T-cell (primary cell): Measurements from ENCODE around the gene ARRB2. TPM values are rescaled to one million over a fixed set of nuclear protein-coding genes. Genes with fewer than 3 reads are reported as not detected.
"Not testable (repeated sequence)": the region's sequence is repeated elsewhere in the genome, so short reads cannot be mapped to it uniquely, and the experiment has no call there.

ENCODE experiments used
- ATAC-seq, 4 experiments: fragments of 200-7000 bp in 3 of 4; fragments of 150-1000 bp in 1 of 4; cut with Tn5 transposase; replicated peaks in 1 of 4; 1 replicate in 3 of 4; 2 replicates in 1 of 4; pipeline ENCODE4 v1.10.0; 2021; ENCODE audit warnings: moderate library complexity in 3 of 4, mild to moderate bottlenecking in 2 of 4, moderate number of reproducible peaks in 1 of 4
- CTCF ChIA-PET, 2 donors: fragments of 300-600 bp; sonication (Branson Sonifier 250); formaldehyde crosslinking; loops; one replicate each; lab custom pipeline; 2022; ENCODE audit warnings: antibody characterized with exemption in 2 of 2; lab: Charles Lee
- POLR2A ChIA-PET, 2 donors: fragments of 300-600 bp; sonication (Branson Sonifier 250); formaldehyde crosslinking; loops; one replicate each; lab custom pipeline; 2022; ENCODE audit warnings: antibody characterized with exemption in 2 of 2; lab: Charles Lee
- DNase-seq, 35 experiments: peaks; one replicate each; pipeline versions ENCODE4 v3.0.0 to v3.0.0-alpha.2; 2013 to 2023
- H3K27ac ChIP-seq: one replicate; pipeline ENCODE4 v1.5.1; 2013; ENCODE audit warnings: low read length
- H3K27me3 ChIP-seq, 2 experiments: replicated peaks in 1 of 2; 1 replicate in 1 of 2; 2 replicates in 1 of 2; pipeline versions ENCODE4 v1.6.1 to v1.7.0; 2013; ENCODE audit warnings: low read length in 1 of 2, mixed read lengths in 1 of 2; ENCODE audit not compliant: control insufficient read depth in 2 of 2, insufficient read depth in 2 of 2; ENCODE audit errors: extremely low read depth in 1 of 2
- H3K36me3 ChIP-seq, 2 donors: 1 replicate in 1 of 2; 2 replicates in 1 of 2; pipeline versions ENCODE4 v1.6.1 to v1.7.0; 2013; ENCODE audit warnings: low read length in 1 of 2; ENCODE audit not compliant: control insufficient read depth in 2 of 2, insufficient read depth in 1 of 2; ENCODE audit errors: extremely low read depth in 1 of 2
- H3K4me1 ChIP-seq, 2 experiments: 1 replicate in 1 of 2; 2 replicates in 1 of 2; pipeline versions ENCODE4 v1.6.1 to v1.7.0; 2013; ENCODE audit warnings: low read length in 2 of 2, mixed read lengths in 1 of 2; ENCODE audit not compliant: insufficient read depth in 2 of 2, control insufficient read depth in 1 of 2; ENCODE audit errors: extremely low read depth in 1 of 2
- H3K4me3 ChIP-seq, 2 donors: 1 replicate in 1 of 2; 2 replicates in 1 of 2; pipeline versions ENCODE4 v1.5.1 to v1.7.0; 2013; ENCODE audit warnings: mild to moderate bottlenecking in 2 of 2, low read length in 1 of 2, moderate library complexity in 1 of 2; ENCODE audit not compliant: control insufficient read depth in 1 of 2; ENCODE audit errors: extremely low read depth in 1 of 2
- H3K9me3 ChIP-seq: 2 replicates; pipeline ENCODE4 v1.7.0; 2013
- H3K27ac Mint-ChIP-seq, 2 donors: one replicate each; pipeline ENCODE4 v1.8.0; 2020 to 2021; ENCODE audit warnings: mild to moderate bottlenecking in 2 of 2, mixed read lengths in 2 of 2
- H3K27me3 Mint-ChIP-seq, 2 donors: one replicate each; pipeline ENCODE4 v1.8.0; 2021 to 2022; ENCODE audit warnings: mixed read lengths in 2 of 2
- H3K36me3 Mint-ChIP-seq: one replicate; pipeline ENCODE4 v1.8.0; 2021; ENCODE audit warnings: mixed read lengths
- H3K4me1 Mint-ChIP-seq, 3 donors: one replicate each; pipeline ENCODE4 v1.8.0; 2020 to 2022; ENCODE audit warnings: mixed read lengths in 3 of 3, mild to moderate bottlenecking in 1 of 3
- H3K4me3 Mint-ChIP-seq, 3 donors: one replicate each; pipeline ENCODE4 v1.8.0; 2020 to 2022; ENCODE audit warnings: mild to moderate bottlenecking in 3 of 3, mixed read lengths in 3 of 3, moderate library complexity in 3 of 3
- H3K9me3 Mint-ChIP-seq, 3 donors: one replicate each; pipeline ENCODE4 v1.8.0; 2020 to 2022; ENCODE audit warnings: mixed read lengths in 3 of 3
- WGBS: methylation state at CpG from one replicate; pipeline ENCODE4 v1.1.5; 2013; ENCODE audit warnings: missing lambda C conversion rate; ENCODE audit not compliant: insufficient coverage; 5-methylcytosine and 5-hydroxymethylcytosine counted together
- total RNA-seq, 35 experiments: library from RNA in 6 of 35; stranded (reverse) in 6 of 35; fragments of 120-200 nt in 1 of 35; gene quantifications; one replicate each; pipeline versions ENCODE4 v1.2.1 to v1.2.4 and lab custom pipeline; 2013 to 2026

Gene ARRB2
- total RNA-seq, 5 donors from 2014 or later (not counting 1 experiment from before 2014, with no cell fraction given) = 247 to 374 (median 325) TPM

DNA sequence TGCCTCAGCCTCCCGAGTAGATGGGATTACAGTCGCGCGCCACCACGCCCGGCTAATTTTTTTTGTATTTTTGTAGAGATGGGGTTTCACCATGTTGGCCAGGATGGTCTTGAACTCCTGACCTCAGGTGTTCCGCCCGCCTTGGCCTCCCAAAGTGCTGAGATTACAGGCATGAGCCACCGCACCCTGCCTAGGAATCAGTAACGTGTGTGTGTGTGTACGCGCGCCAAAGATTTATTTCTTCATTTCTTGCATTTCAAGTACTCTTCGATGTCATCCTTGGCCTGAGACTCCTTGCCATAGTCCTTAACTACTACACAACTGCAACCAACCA lies 5.9 kb upstream of the ARRB2 start:
- peak overlapping the region; percentile 86 to 87 (median 86) for H3K4me3 Mint-ChIP-seq
- peak overlapping the region; percentile 90 to 91 for H3K27ac Mint-ChIP-seq
- H3K36me3 ChIP-seq, H3K36me3 Mint-ChIP-seq, H3K27me3 Mint-ChIP-seq, CTCF ChIA-PET, POLR2A ChIA-PET, H3K27me3 ChIP-seq, H3K9me3 ChIP-seq, DNase-seq, ATAC-seq, H3K9me3 Mint-ChIP-seq: not testable (repeated sequence)
- H3K4me1 Mint-ChIP-seq = peaks cover 37 to 54% (median 43%) of the 10 kb centered on the region in 3 donors
- H3K27ac ChIP-seq = peak overlapping the region; percentile 85
- WGBS = 87% methylated on average over 7 of the region's 14 CpGs
- peak overlapping the region; percentile 86 to 94 for H3K4me3 ChIP-seq
- H3K4me1 ChIP-seq = peaks cover 10 to 38% of the 10 kb centered on the region in 2 experiments

- H3K36me3 ChIP-seq = no peaks in the 10 kb centered on the region
- H3K4me1 Mint-ChIP-seq = peaks cover 37 to 58% (median 47%) of the 10 kb centered on the region in 3 donors
- WGBS = 96% methylated on average over 7 of the region's 15 CpGs
- H3K27ac Mint-ChIP-seq = peak overlapping the region; percentile 90 to 91
- ATAC-seq (no peak), DNase-seq (no peak)
- POLR2A ChIA-PET = no interaction called here
- peak overlapping the region; percentile 86 to 87 (median 86) for H3K4me3 Mint-ChIP-seq
- H3K27me3 Mint-ChIP-seq = no peaks in the 10 kb centered on the region
- H3K27me3 ChIP-seq = no peaks in the 10 kb centered on the region
- no peaks in the 10 kb centered on the region for H3K36me3 Mint-ChIP-seq
- no peak overlapping the region for H3K4me3 ChIP-seq
- no peaks in the 10 kb centered on the region for H3K9me3 ChIP-seq
- H3K4me1 ChIP-seq = peaks cover 10 to 42% of the 10 kb centered on the region in 2 experiments
- no peak overlapping the region for H3K27ac ChIP-seq
- CTCF ChIA-PET = no interaction called here
- H3K9me3 Mint-ChIP-seq = no peaks in the 10 kb centered on the region
Measured at GRCh38 chr17:4704991-4705390, 5.4 kb upstream of the ARRB2 start.

GRCh38 chr17:4706121-4706520 lies 4.3 kb upstream of the ARRB2 start:
- ChIA-PET POLR2A (interaction anchor here in 1 of 2 donors (0.7 kb wide), 1 partner anchor 788 kb away, joined by 3 read pairs; no protein-coding TSS in a partner anchor), CTCF (interaction anchor here in 1 of 2 donors (0.7 kb wide), 1 partner anchor 172 kb away, joined by 3 read pairs; no protein-coding TSS in a partner anchor)
- Histone ChIP-seq H3K4me3 (no peak overlapping the region), H3K36me3 (no peaks in the 10 kb centered on the region), H3K4me1 (peaks cover 10 to 42% of the 10 kb centered on the region in 2 experiments), H3K9me3 (no peaks in the 10 kb centered on the region), H3K27ac (no peak overlapping the region), H3K27me3 (no peaks in the 10 kb centered on the region)
- Mint-ChIP-seq H3K36me3 (no peaks in the 10 kb centered on the region), H3K4me3 (peak overlapping the region; percentile 11 to 87 (median 58)), H3K27me3 (no peaks in the 10 kb centered on the region), H3K27ac (peak overlapping the region; percentile 35 to 37), H3K4me1 (peaks cover 35 to 56% (median 45%) of the 10 kb centered on the region in 3 donors), H3K9me3 (no peaks in the 10 kb centered on the region)
- no peak for DNase-seq
- WGBS = 88% methylated on average over 5 of the region's 7 CpGs
- ATAC-seq = no peak

GRCh38 chr17:4708436-4708835 lies 2.0 kb upstream of the ARRB2 start:
- no peaks in the 10 kb centered on the region for H3K9me3 ChIP-seq
- Mint-ChIP-seq H3K27me3 (no peaks in the 10 kb centered on the region), H3K27ac (peak overlapping the region in 1 of 2 donors; percentile 83), H3K4me3 (peak overlapping the region in 2 of 3 donors; percentile 24 to 26), H3K9me3 (no peaks in the 10 kb centered on the region), H3K4me1 (peaks cover 29 to 55% (median 41%) of the 10 kb centered on the region in 3 donors), H3K36me3 (no peaks in the 10 kb centered on the region)
- DNase-seq (peak in 33 of 35 experiments; percentile 28 to 77 (median 64)), ATAC-seq (no peak)
- WGBS = 62% methylated on average over 3 of the region's 8 CpGs
- CTCF ChIA-PET = interaction anchor here in 1 of 2 donors (2.2 kb wide), 1 partner anchor 179 kb away, joined by 7 read pairs; no protein-coding TSS in a partner anchor
- H3K27me3 ChIP-seq = no peaks in the 10 kb centered on the region
- no peak overlapping the region for H3K4me3 ChIP-seq
- POLR2A ChIA-PET = interaction anchor here in 1 of 2 donors (0.5 to 0.6 kb wide), 2 partner anchors 11 to 111 kb away, joined by 3 to 9 read pairs; no protein-coding TSS in a partner anchor
- H3K27ac ChIP-seq = no peak overlapping the region
- H3K4me1 ChIP-seq = peaks cover 17 to 49% of the 10 kb centered on the region in 2 experiments
- peaks cover 0 to 2% of the 10 kb centered on the region in 2 donors for H3K36me3 ChIP-seq

- Mint-ChIP-seq H3K4me3 (peak overlapping the region; percentile 90 to 99 (median 94)), H3K4me1 (peaks cover 42 to 58% (median 50%) of the 10 kb centered on the region in 3 donors), H3K27me3 (no peaks in the 10 kb centered on the region), H3K36me3 (peaks cover 4% of the 10 kb centered on the region), H3K27ac (peak overlapping the region; percentile 95 to 99), H3K9me3 (no peaks in the 10 kb centered on the region)
- peak overlapping the region; percentile 71 to 93 for H3K4me3 ChIP-seq
- no peaks in the 10 kb centered on the region for H3K9me3 ChIP-seq
- peaks cover 38 to 60% of the 10 kb centered on the region in 2 experiments for H3K4me1 ChIP-seq
- POLR2A ChIA-PET = interaction anchor here (0.7 to 0.9 kb wide), 2 partner anchors 10 to 535 kb away, joined by 3 to 4 read pairs; no protein-coding TSS in a partner anchor
- peaks cover 2 to 7% of the 10 kb centered on the region in 2 donors for H3K36me3 ChIP-seq
- H3K27me3 ChIP-seq = no peaks in the 10 kb centered on the region
- DNase-seq = peak in 30 of 35 experiments; percentile 10 to 66 (median 35)
- peak in 3 of 4 experiments; percentile 5 to 19 (median 18) for ATAC-seq
- under 1% methylated on average over 27 of the region's 57 CpGs for WGBS
- CTCF ChIA-PET = interaction anchor here (0.6 to 2.2 kb wide), 15 partner anchors 21 to 258 kb away, joined by 3 to 12 read pairs (median 4); partner anchors contain the start of genes C17orf107 (in 1 of the 2), PLD2 (in 1 of the 2), PSMB6 (in 1 of the 2) and RNF167 (in 1 of the 2)
- peak overlapping the region; percentile 77 for H3K27ac ChIP-seq
Measured at GRCh38 chr17:4710693-4711634, 532 bp downstream of the ARRB2 start.

- H3K4me1 Mint-ChIP-seq = peaks cover 44 to 56% (median 49%) of the 10 kb centered on the region in 3 donors
Measured at GRCh38 chr17:4711661-4712181, 1.3 kb downstream of the ARRB2 start.

More at GRCh38 chr17:4711661-4712181, 1.3 kb downstream of the ARRB2 start:
- Mint-ChIP-seq H3K4me3 (peak overlapping the region; percentile 90 to 99 (median 94)), H3K36me3 (peaks cover 5% of the 10 kb centered on the region), H3K27me3 (no peaks in the 10 kb centered on the region), H3K27ac (peak overlapping the region; percentile 95 to 99), H3K9me3 (no peaks in the 10 kb centered on the region)
- H3K9me3 ChIP-seq = no peaks in the 10 kb centered on the region
- WGBS = 7% methylated on average over 2 of the region's 6 CpGs
- peak overlapping the region; percentile 77 for H3K27ac ChIP-seq
- H3K27me3 ChIP-seq = no peaks in the 10 kb centered on the region
- H3K4me3 ChIP-seq = peak overlapping the region; percentile 71 to 93
- peaks cover 42 to 68% of the 10 kb centered on the region in 2 experiments for H3K4me1 ChIP-seq
- CTCF ChIA-PET = no interaction called here
- peaks cover 5 to 13% of the 10 kb centered on the region in 2 donors for H3K36me3 ChIP-seq
- DNase-seq (no peak), ATAC-seq (no peak)
- POLR2A ChIA-PET = interaction anchor here (0.7 to 0.9 kb wide), 2 partner anchors 10 to 535 kb away, joined by 3 to 4 read pairs; no protein-coding TSS in a partner anchor
